ENCODE measurements around the gene DCUN1D4.

Gene DCUN1D4

GRCh38 chr4:51960486-51960885, 117.5 kb downstream of the DCUN1D4 start:
- no peaks in the 10 kb centered on the region for H3K9me3 Mint-ChIP-seq
- H3K27me3 Mint-ChIP-seq: peaks cover 4% of the 10 kb centered on the region
- no peaks in the 10 kb centered on the region for H3K4me1 Mint-ChIP-seq
- no peaks in the 10 kb centered on the region for H3K36me3 Mint-ChIP-seq
- no peak overlapping the region for H3K4me3 Mint-ChIP-seq
- no peak overlapping the region for H3K27ac Mint-ChIP-seq

GRCh38 chr4:51963841-51964517, 121.0 kb downstream of the DCUN1D4 start:
- Mint-ChIP-seq H3K36me3 (no peaks in the 10 kb centered on the region), H3K4me1 (no peaks in the 10 kb centered on the region), H3K27me3 (peaks cover 5% of the 10 kb centered on the region), H3K4me3 (no peak overlapping the region), H3K27ac (peak overlapping the region; percentile 15), H3K9me3 (no peaks in the 10 kb centered on the region)

GRCh38 chr4:51965862-51966261, 122.9 kb downstream of the DCUN1D4 start:
- Mint-ChIP-seq H3K9me3 (no peaks in the 10 kb centered on the region), H3K4me1 (no peaks in the 10 kb centered on the region), H3K27me3 (peaks cover 3% of the 10 kb centered on the region), H3K4me3 (no peak overlapping the region), H3K27ac (no peak overlapping the region), H3K36me3 (no peaks in the 10 kb centered on the region)
